ENCODE measurements around the gene MAGOH. TPM values are rescaled to one million over a fixed set of nuclear protein-coding genes. Genes with fewer than 3 reads are reported as not detected.

MAGOH gene
- total RNA-seq, 2 donors from 2014 or later, result 9.5 to 21.8 TPM

DNA sequence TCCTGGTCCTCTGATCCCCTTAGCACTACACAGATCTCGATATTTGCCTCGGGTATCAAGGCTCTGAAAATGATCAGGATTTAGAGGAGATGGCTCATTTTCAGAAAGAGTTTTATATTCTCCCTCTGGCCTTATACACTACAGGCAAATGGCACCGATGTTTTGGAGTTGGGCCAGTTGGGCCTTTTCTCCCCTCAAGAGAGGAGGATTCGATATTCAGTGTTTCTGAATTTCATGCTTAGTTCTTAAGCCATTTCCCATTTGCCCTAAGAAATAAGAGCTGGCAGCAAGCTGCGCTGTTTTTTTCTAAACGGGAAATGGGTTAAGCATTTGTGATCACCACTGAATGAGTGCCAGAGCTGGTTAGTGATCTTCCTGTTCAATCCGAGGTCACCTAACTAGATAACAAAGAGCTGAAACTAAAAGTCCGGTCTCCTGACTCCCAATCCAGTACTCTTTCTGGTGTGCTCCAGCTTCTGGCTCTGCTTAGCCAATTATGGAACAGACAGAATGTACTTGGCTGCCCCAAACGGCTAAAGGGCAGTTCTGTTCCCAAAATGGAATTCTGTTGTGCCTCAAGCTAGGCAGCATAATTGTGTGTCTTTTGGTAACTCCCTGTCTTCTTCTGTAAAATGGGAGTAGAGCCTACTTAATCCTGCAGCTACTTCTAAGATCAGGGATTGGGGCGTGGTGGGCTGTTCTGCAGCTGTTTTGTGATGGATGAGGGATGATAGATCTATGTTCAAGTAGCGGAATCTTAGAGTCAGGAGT lies 42.9 kb downstream of the MAGOH start:
- Histone ChIP-seq H3K4me3 (peak overlapping the region; percentile 87), H3K27ac (peak overlapping the region; percentile 84 to 99), H3K27me3 (replicated peaks; ENCODE audit: insufficient read depth) (no peaks in the 10 kb centered on the region), H3K9me3 (no peaks in the 10 kb centered on the region), H3K36me3 (no peaks in the 10 kb centered on the region), H3K4me1 (ENCODE audit: control insufficient read depth in 1 of 2, low read depth in 2 of 2) (peaks cover 13 to 41% of the 10 kb centered on the region in 2 donors)
- TF ChIP-seq CTCF (IDR thresholded peaks at IDR 0.05), result no peak
- DNase-seq (ENCODE audit: low spot score), result no peak
- ATAC-seq (ENCODE audit: insufficient number of reproducible peaks, low FRiP score, low read depth), result no peak

DNA sequence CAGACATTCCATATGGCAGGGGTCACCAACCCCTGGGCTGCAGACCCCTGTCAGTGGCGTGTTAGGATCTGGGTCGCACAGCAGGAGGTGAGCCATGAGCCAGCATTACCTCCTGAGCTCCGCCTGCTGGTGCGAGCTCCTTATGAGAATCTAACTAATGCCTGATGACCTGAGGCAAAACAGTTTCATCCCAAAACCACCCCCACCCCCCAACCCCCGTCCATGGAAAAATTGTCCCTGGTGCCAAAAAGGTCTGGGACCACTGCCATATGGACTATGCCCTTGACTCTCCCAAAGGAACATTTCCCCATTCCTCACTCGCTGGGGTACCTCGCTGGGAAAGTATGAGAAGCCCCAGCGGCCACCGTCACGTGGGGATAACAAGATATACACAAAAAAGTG lies 48.1 kb downstream of the MAGOH start:
- ATAC-seq (ENCODE audit: insufficient number of reproducible peaks, low FRiP score, low read depth) (no peak), DNase-seq (ENCODE audit: low spot score) (no peak)
- Histone ChIP-seq H3K4me3 (no peak overlapping the region), H3K4me1 (ENCODE audit: control insufficient read depth in 1 of 2, low read depth in 2 of 2) (peaks cover 0 to 2% of the 10 kb centered on the region in 2 donors), H3K27ac (no peak overlapping the region), H3K36me3 (no peaks in the 10 kb centered on the region), H3K9me3 (no peaks in the 10 kb centered on the region), H3K27me3 (replicated peaks; ENCODE audit: insufficient read depth) (no peaks in the 10 kb centered on the region)
- no peak for TF ChIP-seq CTCF (IDR thresholded peaks at IDR 0.05)

GRCh38 chr1:53189061-53189460 lies 49.3 kb downstream of the MAGOH start:
- no peak overlapping the region for H3K4me3 ChIP-seq
- no peak for ATAC-seq (ENCODE audit: insufficient number of reproducible peaks, low FRiP score, low read depth)
- H3K36me3 ChIP-seq, result no peaks in the 10 kb centered on the region
- H3K9me3 ChIP-seq, result no peaks in the 10 kb centered on the region
- no peak overlapping the region for H3K27ac ChIP-seq
- H3K4me1 ChIP-seq (ENCODE audit: control insufficient read depth in 1 of 2, low read depth in 2 of 2), result no peaks in the 10 kb centered on the region
- no peak for DNase-seq (ENCODE audit: low spot score)
- H3K27me3 ChIP-seq (replicated peaks; ENCODE audit: insufficient read depth), result no peaks in the 10 kb centered on the region
- no peak for TF ChIP-seq CTCF (IDR thresholded peaks at IDR 0.05)

GRCh38 chr1:53188099-53188498 lies 50.2 kb downstream of the MAGOH start:
- ATAC-seq (ENCODE audit: insufficient number of reproducible peaks, low FRiP score, low read depth), result no peak
- no peak overlapping the region for H3K27ac ChIP-seq
- no peaks in the 10 kb centered on the region for H3K4me1 ChIP-seq (ENCODE audit: control insufficient read depth in 1 of 2, low read depth in 2 of 2)
- no peak for DNase-seq (ENCODE audit: low spot score)
- no peak overlapping the region for H3K4me3 ChIP-seq
- no peak for TF ChIP-seq CTCF (IDR thresholded peaks at IDR 0.05)
- no peaks in the 10 kb centered on the region for H3K9me3 ChIP-seq
- H3K36me3 ChIP-seq, result no peaks in the 10 kb centered on the region
- no peaks in the 10 kb centered on the region for H3K27me3 ChIP-seq (replicated peaks; ENCODE audit: insufficient read depth)

GRCh38 chr1:53187401-53187800 lies 50.9 kb downstream of the MAGOH start:
- H3K4me1 ChIP-seq (ENCODE audit: control insufficient read depth in 1 of 2, low read depth in 2 of 2), result no peaks in the 10 kb centered on the region
- DNase-seq (ENCODE audit: low spot score), result no peak
- H3K9me3 ChIP-seq, result no peaks in the 10 kb centered on the region
- no peak for TF ChIP-seq CTCF (IDR thresholded peaks at IDR 0.05)
- ATAC-seq (ENCODE audit: insufficient number of reproducible peaks, low FRiP score, low read depth), result no peak
- no peaks in the 10 kb centered on the region for H3K27me3 ChIP-seq (replicated peaks; ENCODE audit: insufficient read depth)
- H3K4me3 ChIP-seq, result no peak overlapping the region
- H3K27ac ChIP-seq, result no peak overlapping the region
- H3K36me3 ChIP-seq, result no peaks in the 10 kb centered on the region
